NCI-H2227 (cell line): ENCODE results near the gene FAM118B.
"Not testable (repeated sequence)": the region's sequence is repeated elsewhere in the genome, so short reads cannot be mapped to it uniquely, and the experiment has no call there.

Source experiments
- DNase-seq: peaks from one replicate; lab custom pipeline; 2025; ENCODE audit not compliant: unreplicated experiment; lab: John Stamatoyannopoulos, UW

Gene FAM118B

GRCh38 chr11:126216526-126217305, 5.1 kb downstream of the FAM118B start:
- no peak for DNase-seq

- DNase-seq = no peak
Measured at GRCh38 chr11:126217491-126217890, 5.9 kb downstream of the FAM118B start.

- no peak for DNase-seq
Measured at GRCh38 chr11:126219547-126219946, 8.0 kb downstream of the FAM118B start.

- no peak for DNase-seq
Measured at GRCh38 chr11:126224647-126225294, 13.2 kb downstream of the FAM118B start.

- DNase-seq = no peak
Measured at GRCh38 chr11:126225295-126225665, 13.7 kb downstream of the FAM118B start.

- no peak for DNase-seq
Measured at GRCh38 chr11:126226334-126227084, 14.9 kb downstream of the FAM118B start.

GRCh38 chr11:126229858-126230540, 18.4 kb downstream of the FAM118B start:
- DNase-seq = no peak

GRCh38 chr11:126231725-126232459, 20.3 kb downstream of the FAM118B start:
- DNase-seq = no peak

- no peak for DNase-seq
Measured at GRCh38 chr11:126232683-126233082, 21.1 kb downstream of the FAM118B start.

GRCh38 chr11:126233391-126233790, 21.8 kb downstream of the FAM118B start:
- DNase-seq = no peak

- DNase-seq = no peak
Measured at GRCh38 chr11:126246636-126247035, 35.1 kb downstream of the FAM118B start.

- DNase-seq = no peak
Measured at GRCh38 chr11:126253265-126253664, 41.7 kb downstream of the FAM118B start.

- DNase-seq = no peak
Measured at GRCh38 chr11:126254819-126255218, 43.2 kb downstream of the FAM118B start.

GRCh38 chr11:126255507-126255906, 43.9 kb downstream of the FAM118B start:
- DNase-seq = not testable (repeated sequence)

GRCh38 chr11:126256216-126256615, 44.6 kb downstream of the FAM118B start:
- DNase-seq = no peak

GRCh38 chr11:126257144-126257543, 45.6 kb downstream of the FAM118B start:
- no peak for DNase-seq

GRCh38 chr11:126257764-126258163, 46.2 kb downstream of the FAM118B start:
- DNase-seq = no peak

GRCh38 chr11:126262216-126262615, 50.6 kb downstream of the FAM118B start:
- no peak for DNase-seq

- no peak for DNase-seq
Measured at GRCh38 chr11:126263489-126263888, 51.9 kb downstream of the FAM118B start.

GRCh38 chr11:126265811-126266210, 54.2 kb downstream of the FAM118B start:
- no peak for DNase-seq

- DNase-seq = no peak
Measured at GRCh38 chr11:126267650-126268049, 56.1 kb downstream of the FAM118B start.
